GM12892 (cell line): ENCODE measurements around the gene TSNAX.

Experiments used
- POLR2A ChIP-seq: IDR thresholded peaks from 2 replicates; pipeline ENCODE4 v1.6.1; 2011; ENCODE audit warnings: low read depth, low read length, control low read depth
- POLR2AphosphoS5 ChIP-seq: IDR thresholded peaks from 2 replicates; pipeline ENCODE4 v1.6.1; 2011; ENCODE audit warnings: low read depth, low read length, control low read depth
- TAF1 ChIP-seq: IDR thresholded peaks from 2 replicates; pipeline ENCODE4 v1.6.1; 2011; ENCODE audit warnings: low read depth, mild to moderate bottlenecking, control low read depth, low read length, borderline replicate concordance

- TF ChIP-seq POLR2AphosphoS5 = no peak
- TF ChIP-seq POLR2A = no peak
- no peak for TF ChIP-seq TAF1
Observed at GRCh38 chr1:231613419-231614349, 85.2 kb downstream of the TSNAX start.
